EL (cell line): Measurements from ENCODE around the gene TBX4.
A peak's percentile ranks its signal among the peaks of the same experiment; 100 is the strongest.

Source experiments
- DNase-seq: peaks from one replicate; pipeline ENCODE4 v3.0.0-alpha.2; 2016

TBX4 gene

DNA sequence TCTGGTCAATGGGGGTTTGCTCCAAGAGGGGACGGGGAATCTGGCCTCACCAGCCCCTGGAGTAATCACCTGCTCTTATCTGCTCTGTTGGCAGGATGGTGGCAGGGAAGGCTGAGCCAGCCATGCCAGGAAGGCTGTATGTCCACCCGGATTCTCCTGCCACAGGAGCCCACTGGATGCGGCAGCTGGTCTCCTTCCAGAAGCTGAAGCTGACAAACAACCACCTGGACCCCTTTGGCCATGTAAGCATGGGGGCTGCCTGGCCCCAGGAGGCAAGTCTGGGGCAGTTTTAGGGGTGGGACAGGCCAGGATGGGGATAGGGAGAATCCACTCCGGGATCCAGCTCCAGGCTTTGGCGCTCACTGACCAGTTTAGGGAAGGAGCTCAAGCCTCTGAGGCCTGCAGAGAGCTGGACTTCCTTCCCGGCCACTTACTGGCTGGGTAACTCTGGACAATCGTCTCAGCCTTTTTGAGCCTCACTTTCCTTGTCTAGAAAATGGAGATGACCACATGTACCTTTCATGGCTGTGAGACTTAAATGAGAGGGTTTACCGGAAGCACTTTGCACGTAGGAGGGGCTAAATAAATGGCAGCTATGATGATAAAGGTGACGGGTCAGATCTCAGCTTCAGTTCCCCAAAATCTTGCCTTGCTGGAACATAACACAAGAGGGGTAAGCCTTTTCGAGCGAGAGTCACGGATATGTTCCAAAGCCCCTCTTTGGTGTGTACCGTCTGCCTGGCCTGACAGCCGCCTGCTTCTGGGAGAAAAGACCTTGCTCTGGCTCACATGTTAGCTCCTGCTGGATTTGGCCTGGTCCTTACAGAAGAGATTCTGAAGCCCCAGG lies 15.4 kb downstream of the TBX4 start:
- peak; percentile 62 for DNase-seq

DNA sequence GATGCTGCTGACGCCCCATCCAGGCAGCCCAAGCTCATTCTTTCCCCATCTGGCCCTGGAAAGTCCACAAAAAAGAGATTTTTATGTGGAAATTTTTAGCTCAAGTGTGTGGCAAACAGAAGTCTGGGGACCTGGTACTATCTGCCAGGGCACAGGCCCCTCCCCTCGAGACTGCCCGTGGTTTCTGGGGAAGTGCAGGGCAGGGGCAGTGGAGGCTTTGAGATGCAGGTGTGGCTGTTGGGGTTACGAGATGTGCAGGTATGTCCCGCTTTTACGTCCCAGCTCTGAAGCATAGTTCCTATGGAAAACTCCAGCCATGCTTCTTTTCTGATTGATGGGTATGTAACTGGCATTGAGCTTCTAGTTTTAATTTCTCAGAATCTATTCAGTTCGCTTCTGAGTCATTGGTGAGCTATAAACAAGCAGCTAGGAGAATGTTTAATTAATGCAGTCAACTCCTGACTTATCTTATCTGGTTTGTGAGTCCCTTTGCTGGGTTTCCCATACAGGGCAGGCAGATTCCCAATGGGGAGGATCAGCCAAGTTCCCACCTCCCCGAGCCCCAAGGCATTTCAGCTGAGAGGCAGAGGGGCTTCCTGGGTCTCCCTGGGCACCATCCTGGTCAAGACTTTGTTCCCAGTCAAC lies 16.2 kb downstream of the TBX4 start:
- DNase-seq, result no peak

GRCh38 chr17:61469474-61469873 lies 17.3 kb downstream of the TBX4 start:
- no peak for DNase-seq

DNA sequence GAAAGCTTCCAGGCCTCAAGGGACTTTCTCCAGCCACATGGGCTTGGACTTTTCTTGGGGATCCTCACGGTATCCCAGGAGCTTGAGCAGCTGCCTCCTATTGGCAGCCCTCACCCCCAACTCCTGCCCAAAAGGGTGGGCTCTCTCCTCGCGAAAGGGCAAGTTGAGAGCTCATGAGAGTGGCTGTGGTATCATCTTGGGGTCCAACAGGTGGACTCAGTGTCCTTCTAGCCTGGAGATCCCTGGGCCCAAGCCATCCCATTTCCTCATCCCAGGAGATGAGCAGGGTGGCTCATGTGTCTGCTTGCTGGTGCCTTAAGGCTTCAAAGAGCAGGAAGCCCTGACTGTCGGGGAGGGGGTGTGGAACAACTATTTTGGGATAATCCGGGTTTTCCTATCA lies 17.7 kb downstream of the TBX4 start:
- DNase-seq, result no peak

- no peak for DNase-seq
Measured at GRCh38 chr17:61470530-61471136, 18.4 kb downstream of the TBX4 start.

- peak; percentile 55 for DNase-seq
Measured at GRCh38 chr17:61474235-61474927, 22.2 kb downstream of the TBX4 start.

DNA sequence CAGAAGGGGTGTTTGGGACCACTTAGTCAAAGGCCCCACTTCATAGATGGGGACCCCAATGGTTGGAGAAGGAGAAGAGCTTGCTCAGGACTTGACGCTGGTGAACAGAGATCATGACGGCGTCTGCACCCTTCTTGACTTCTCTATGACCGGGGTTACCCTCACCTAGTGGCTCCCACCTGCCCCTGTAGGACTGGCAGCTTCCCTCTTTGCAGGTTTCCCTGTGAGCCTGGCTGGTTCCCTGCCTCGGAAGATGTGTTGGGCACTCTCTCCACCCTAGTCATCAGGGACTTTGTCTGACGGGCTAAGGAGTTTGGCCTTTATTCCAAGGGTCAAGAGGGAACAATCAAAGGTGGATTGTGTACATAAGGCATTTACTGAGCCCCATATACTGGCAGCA lies 22.7 kb downstream of the TBX4 start:
- no peak for DNase-seq

DNA sequence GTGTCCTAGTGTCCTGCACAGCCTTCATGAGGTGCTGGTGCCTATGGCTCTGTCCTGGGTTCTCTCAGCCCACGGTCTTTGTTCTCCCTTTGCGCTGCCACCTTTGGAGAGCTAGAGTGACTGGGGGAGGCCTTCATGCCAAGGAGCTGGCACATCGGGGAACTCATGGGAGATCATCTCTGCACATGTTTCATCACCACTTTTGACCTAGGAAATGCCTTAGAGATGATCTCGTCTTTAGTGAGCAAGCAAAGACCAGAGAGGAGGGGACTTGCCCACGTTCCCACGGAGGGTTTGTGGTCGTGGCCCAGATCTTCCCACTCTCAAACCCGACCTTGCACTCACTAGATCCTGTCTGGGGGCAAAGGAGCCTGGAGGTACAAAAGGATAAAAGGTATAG lies 23.5 kb downstream of the TBX4 start:
- DNase-seq, result peak; percentile 78

GRCh38 chr17:61476476-61477203 lies 24.4 kb downstream of the TBX4 start:
- no peak for DNase-seq

DNA sequence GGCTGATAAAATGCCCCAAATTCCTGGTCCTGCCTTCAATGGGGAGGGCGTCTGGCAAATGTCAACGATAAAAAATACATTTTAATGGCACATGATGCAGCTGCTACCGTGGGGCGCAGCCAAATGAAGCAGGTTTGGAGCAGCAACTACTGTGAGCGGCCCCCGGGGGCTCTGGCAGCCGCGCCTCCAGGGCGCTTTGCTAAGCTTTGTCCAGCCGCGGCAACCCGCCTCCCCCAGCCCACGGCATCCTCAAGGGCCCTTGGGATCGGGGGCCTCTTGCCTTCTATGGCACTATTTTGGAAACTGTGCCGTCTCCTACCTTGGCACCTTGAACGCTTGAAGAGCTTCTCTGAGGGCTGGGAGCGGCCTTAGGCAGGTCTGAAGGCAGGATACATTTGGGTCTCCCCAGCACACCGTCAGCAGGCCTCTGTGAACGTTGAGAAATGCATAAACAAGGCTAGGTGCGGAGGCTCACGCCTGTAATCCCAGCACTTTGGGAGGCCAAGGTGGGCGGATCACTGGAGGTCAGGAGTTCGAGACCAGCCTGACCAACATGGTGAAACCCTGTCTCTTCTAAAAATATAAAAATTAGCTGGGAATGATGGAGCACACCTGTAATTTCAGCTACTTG lies 25.1 kb downstream of the TBX4 start:
- no peak for DNase-seq

- no peak for DNase-seq
Measured at GRCh38 chr17:61478026-61478789, 26.0 kb downstream of the TBX4 start.

DNA sequence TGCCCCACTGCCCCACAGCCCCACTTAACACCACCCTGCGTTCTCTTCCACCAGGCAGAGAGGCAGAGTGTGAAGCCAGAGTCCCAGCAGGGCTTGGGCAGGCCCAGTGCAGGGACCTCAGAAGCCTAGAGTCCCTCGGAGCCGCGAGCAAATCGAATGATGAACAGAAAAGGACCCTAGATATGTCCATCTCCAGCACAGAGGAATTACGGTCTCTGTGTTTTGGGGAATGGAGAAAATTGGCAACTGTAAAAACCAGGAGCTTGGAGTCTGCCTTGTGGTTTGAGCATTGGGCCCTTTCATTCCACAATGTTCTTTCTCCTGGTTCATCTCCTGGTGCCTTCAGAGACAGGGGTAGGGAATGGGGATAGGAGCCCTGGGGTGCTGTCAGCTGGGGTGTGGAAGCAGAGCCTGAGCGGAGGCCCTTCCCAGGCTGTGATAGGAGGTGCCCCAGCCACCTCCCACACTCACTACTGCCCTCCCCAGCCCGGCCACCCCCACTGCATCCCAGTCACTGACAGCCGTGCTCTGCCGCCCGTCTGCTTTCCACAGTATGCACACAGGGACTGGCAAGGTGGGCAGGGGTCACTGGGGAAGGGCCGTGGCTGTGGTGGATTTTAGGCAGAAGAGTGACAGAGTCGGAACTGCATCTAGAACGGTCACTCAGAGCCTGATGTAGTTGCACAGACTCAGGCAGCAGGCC lies 26.7 kb downstream of the TBX4 start:
- DNase-seq, result no peak

DNA sequence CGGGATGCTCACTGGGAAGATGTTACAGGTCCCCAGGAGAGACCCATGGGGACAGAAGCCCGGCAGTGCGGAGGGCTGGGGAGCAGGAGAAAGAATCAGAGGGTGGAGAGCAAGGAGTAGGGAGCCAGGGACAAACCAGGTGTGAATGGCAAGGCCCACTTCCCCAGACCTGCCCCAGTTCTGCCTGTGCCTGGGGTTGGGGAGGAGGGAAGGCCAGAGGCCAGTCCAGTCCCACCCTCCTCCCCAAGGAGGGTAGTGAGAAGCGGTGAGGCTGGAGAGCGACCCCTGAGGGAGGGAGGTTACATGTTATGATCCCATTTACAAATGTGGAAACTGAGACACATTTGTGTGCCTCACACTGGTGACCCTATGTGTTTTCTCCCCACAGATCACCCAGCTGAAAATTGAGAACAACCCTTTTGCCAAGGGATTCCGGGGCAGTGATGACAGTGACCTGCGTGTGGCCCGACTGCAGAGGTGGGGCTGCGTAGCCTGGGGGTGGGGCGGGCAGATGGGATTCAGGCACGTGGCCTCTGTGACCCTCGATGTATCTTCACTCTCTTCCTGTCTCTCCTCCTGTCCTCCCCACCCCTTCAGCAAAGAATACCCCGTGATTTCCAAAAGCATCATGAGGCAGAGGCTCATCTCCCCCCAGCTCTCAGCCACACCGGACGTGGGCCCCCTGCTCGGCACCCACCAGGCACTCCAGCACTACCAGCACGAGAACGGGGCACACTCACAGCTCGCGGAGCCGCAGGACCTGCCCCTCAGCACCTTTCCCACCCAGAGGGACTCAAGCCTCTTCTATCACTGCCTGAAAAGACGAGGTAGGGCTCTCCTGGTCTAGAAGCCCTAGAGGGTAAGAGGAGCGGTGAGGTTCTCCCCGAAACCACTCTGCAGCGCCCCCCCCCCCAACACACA lies 27.5 kb downstream of the TBX4 start:
- DNase-seq, result no peak

GRCh38 chr17:61480414-61480807 lies 28.2 kb downstream of the TBX4 start:
- DNase-seq, result no peak

- DNase-seq, result no peak
Measured at GRCh38 chr17:61481421-61481820, 29.2 kb downstream of the TBX4 start.

- DNase-seq, result no peak
Measured at GRCh38 chr17:61482467-61482866, 30.2 kb downstream of the TBX4 start.

- DNase-seq, result no peak
Measured at GRCh38 chr17:61483778-61484116, 31.5 kb downstream of the TBX4 start.

GRCh38 chr17:61484174-61484573 lies 32.0 kb downstream of the TBX4 start:
- no peak for DNase-seq

GRCh38 chr17:61485067-61485775 lies 33.0 kb downstream of the TBX4 start:
- DNase-seq, result no peak
